Stimulated activated CD8-positive, alpha-beta memory T cell treated with anti-CD3 and anti-CD28 coated beads, Interleukin-7, amount 100 ng/mL, for 48 hours (primary cell): Measurements from ENCODE around the gene HSPA1A.
"Not testable (repeated sequence)": the region's sequence is repeated elsewhere in the genome, so short reads cannot be mapped to it uniquely, and the experiment has no call there.

Experiments used
- DNase-seq, 2 donors: peaks; one replicate each; pipeline ENCODE4 v3.0.0-alpha.2; 2020; ENCODE audit warnings: low read depth in 1 of 2; ENCODE audit errors: extremely low read depth in 1 of 2

Gene HSPA1A

DNA sequence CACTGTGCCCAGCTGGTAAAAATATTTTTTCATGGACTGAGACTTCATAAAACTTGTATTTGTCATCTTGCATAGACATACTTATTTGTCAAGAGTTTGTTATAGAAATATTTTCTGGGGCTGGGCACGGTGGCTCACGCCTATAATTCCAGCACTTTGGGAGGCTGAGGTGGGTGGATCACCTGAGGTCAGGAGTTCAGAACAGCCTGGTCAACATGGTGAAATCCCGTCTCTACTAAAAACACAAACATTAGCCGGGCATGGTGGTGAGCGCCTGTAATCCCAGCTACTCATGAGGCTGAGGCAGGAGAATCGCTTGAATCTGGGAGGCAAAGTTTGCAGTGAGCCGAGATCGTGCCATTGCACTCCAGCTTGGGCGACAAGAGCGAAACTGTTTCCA is 6.7 kb upstream of the HSPA1A start:
- DNase-seq, result not testable (repeated sequence)

DNA sequence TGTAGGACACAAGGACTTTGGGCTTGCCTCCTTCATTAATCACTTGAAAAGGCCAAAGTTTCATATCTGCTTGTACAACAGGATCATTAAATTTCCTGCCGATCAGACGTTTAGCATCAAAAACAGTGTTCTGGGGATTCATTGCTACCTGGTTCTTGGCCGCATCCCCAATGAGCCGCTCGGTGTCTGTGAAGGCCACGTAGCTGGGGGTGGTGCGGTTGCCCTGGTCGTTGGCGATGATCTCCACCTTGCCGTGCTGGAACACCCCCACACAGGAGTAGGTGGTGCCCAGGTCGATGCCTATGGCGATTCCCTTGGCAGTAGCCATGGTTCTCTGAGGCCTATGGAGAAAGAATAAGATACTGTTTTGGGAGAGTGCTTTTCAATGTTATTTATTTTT is 3.7 kb upstream of the HSPA1A start:
- no peak for DNase-seq

DNA sequence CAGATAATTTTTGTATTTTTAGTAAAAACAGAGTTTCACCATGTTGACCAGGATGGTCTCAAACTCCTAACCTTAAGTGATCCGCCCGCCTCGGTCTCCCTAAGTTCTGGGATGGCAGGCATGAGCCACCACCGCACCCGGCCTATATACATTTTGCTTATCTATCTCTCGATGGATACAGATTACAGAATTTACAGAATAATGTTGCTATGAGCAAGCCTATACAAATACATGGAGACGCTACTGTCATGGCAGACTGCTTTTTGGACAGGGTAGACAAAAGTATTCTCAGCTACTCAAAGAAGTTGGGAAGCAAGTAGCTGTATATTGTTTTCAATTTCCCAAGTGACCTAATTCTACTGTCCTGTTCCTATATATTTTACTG is 1.9 kb upstream of the HSPA1A start:
- no peak for DNase-seq

DNA sequence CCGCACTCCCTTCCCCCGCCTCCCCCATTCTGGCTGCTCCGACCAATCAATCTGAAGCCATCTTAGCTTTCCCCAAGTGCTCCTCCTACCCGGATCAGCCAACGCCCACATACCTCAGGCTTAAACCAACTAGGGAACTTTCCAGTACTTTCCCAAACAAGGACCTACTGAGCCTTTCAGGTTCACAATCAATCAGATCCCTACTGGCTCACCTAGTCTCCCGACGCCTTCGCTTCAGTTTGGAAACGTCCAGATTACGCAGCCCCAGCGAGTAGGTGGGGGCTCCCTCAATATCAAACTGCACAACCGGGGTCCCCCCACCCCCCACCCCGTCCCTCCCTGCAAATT is 692 bp upstream of the HSPA1A start:
- DNase-seq, result peak in 1 of 2 donors; percentile 64

DNA sequence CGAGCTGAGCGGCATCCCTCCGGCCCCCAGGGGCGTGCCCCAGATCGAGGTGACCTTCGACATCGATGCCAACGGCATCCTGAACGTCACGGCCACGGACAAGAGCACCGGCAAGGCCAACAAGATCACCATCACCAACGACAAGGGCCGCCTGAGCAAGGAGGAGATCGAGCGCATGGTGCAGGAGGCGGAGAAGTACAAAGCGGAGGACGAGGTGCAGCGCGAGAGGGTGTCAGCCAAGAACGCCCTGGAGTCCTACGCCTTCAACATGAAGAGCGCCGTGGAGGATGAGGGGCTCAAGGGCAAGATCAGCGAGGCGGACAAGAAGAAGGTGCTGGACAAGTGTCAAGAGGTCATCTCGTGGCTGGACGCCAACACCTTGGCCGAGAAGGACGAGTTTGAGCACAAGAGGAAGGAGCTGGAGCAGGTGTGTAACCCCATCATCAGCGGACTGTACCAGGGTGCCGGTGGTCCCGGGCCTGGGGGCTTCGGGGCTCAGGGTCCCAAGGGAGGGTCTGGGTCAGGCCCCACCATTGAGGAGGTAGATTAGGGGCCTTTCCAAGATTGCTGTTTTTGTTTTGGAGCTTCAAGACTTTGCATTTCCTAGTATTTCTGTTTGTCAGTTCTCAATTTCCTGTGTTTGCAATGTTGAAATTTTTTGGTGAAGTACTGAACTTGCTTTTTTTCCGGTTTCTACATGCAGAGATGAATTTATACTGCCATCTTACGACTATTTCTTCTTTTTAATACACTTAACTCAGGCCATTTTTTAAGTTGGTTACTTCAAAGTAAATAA is 2.0 kb downstream of the HSPA1A start:
- not testable (repeated sequence) for DNase-seq

DNA sequence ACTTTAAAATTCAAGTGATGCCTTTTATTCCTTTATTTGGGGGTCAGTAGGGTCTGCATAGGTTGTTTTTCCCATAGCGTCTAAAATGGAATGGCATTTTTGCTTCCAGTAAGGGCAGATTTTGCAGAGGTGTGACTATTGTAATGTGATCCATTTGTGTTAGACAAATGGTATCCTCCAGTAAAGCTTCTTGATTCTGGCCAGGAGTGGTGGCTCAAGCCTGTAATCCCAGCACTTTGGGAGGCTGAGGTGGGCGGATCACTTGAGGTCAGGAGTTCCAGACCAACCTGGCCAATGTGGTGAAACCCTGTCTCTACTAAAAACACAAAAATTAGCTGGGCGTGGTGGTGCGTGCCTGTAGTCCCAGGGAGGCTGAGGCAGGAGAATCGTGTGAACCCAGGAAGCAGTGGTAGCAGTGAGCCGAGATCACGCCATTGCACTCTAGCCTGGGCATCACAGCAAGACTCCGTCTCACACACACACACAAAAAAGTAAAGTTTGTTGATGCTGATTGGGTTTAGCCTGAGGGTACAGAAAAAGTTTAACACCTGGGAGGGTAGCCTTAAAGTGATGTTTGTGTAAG is 2.7 kb downstream of the HSPA1A start:
- DNase-seq, result not testable (repeated sequence)

- no peak for DNase-seq
Observed at GRCh38 chr6:31819871-31820299, 4.5 kb downstream of the HSPA1A start.

DNA sequence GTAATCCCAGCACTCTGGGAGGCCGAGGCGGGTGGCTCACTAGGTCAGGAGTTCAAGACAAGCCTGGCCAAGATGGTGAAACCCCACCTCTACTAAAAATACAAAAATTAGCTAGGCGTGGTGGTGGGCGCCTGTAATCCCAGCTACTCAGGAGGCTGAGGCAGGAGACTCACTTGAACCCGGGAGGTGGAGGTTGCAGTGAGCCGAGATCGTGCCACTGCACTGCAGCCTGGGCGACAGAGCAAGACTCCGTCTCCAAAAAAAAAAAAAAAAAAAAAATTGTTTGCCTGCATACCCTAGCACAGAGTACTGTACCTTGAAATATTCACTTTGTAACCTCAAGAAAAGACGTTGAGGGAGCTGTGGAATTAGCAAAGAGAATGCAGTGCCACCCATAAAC is 5.1 kb downstream of the HSPA1A start:
- DNase-seq, result not testable (repeated sequence)

DNA sequence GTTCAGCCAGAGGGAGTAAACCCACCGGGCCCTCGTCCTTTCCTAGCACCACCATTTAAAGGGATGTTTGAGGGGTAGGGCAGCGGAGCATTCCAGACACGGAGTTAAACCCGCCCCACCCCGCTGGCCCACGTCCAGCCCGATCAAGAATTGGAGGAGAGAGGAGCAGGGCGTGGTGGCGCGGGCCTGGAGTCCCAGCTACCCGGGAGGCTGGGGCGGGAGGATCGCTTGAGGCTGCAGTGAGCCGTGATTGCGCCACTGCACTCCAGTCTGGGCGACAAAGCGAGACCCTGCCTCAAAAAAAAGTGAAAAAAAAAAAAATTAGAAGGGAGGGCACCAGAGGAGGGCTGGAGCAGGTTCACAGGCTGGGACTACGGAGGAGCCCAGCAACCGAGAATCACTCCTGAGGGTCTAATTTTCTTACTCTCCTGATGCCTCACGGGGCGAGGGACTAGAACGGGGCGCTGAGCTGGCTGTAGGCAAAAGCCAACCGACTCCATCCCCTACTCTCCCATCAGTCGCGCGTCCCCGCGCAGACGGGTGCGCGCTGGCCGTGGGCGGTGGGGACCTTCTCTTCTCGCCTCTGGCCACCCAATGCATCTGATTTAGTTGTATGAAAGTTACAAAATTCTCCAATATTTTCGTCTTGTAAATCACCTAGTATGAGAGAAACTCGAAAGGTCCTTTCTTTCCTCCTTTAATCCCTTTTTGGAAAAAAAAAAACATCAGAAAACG is 6.1 kb downstream of the HSPA1A start:
- peak in 1 of 2 donors; percentile 57 for DNase-seq

- DNase-seq, result no peak
Observed at GRCh38 chr6:31822036-31822821, 6.9 kb downstream of the HSPA1A start.

DNA sequence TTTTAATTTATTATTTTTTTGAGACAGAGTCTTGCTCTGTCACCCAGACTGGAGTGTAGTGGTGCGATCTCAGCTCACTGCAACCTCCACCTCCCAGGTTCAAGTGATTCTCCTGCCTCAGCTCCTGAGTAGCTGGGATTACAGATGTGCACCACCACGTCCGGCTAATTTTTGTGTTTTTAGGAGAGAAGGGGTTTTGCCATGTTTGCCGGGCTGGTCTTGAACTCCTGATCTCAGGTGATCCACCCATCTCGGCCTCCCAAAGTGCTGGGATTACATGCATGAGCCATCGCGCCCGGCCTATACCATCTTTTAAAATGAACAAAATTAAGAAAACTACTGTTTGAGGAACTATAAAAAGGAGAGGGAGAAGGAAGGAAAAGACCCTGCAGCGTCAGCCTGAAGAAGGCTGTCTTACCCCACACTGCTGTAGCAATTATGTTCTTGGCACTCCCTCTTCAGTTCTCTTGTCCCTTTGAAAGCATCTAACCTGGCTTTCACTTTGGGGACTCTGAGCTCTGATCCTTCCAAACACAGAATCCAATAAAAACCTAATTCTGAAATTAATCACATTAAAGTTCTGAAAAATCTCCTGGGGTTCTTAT is 8.4 kb downstream of the HSPA1A start:
- DNase-seq, result not testable (repeated sequence)

GRCh38 chr6:31825553-31825952 is 10.2 kb downstream of the HSPA1A start:
- no peak for DNase-seq

GRCh38 chr6:31826793-31827285 is 11.5 kb downstream of the HSPA1A start:
- DNase-seq, result no peak

GRCh38 chr6:31827286-31828079 is 12.1 kb downstream of the HSPA1A start, which contains the start of gene HSPA1B:
Gene HSPA1B, plus strand, starts transcription at chr6:31827738. Its CDS starts 213 bp downstream, at chr6:31827951.
- DNase-seq, result peak; percentile 83 to 96

DNA sequence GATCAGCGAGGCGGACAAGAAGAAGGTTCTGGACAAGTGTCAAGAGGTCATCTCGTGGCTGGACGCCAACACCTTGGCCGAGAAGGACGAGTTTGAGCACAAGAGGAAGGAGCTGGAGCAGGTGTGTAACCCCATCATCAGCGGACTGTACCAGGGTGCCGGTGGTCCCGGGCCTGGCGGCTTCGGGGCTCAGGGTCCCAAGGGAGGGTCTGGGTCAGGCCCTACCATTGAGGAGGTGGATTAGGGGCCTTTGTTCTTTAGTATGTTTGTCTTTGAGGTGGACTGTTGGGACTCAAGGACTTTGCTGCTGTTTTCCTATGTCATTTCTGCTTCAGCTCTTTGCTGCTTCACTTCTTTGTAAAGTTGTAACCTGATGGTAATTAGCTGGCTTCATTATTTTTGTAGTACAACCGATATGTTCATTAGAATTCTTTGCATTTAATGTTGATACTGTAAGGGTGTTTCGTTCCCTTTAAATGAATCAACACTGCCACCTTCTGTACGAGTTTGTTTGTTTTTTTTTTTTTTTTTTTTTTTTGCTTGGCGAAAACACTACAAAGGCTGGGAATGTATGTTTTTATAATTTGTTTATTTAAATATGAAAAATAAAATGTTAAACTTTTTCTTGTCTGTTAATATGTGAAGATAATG is 14.4 kb downstream of the HSPA1A start:
- no peak for DNase-seq

DNA sequence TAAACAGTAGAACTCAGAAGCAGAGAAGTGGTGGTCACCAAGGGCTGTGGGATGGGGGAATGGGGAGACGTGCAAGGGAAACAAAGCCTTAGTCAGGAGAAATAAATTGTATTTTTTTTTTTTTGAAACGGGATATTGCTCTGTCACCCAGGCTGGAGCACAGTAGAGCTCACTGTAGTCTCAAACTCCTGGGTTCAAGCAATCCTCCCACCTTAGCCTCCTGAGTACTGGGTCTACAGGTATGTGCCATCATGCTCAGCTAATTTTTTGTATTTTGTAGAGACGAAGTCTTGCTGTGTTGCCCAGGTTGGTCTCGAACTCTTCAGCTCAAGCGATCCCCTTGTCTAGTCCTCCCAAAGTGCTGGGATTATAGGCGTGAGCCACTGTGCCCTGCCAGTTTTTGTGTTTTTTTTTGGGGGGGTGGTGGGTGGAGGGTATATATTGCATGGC is 15.6 kb downstream of the HSPA1A start:
- no peak for DNase-seq

GRCh38 chr6:31831350-31832215 is 16.2 kb downstream of the HSPA1A start:
- DNase-seq, result no peak
